Iris pigment epithelial cell (primary cell): ENCODE measurements around the gene IYD.
A peak's percentile ranks its signal among the peaks of the same experiment; 100 is the strongest.
"Not testable (repeated sequence)": the region's sequence is repeated elsewhere in the genome, so short reads cannot be mapped to it uniquely, and the experiment has no call there.

Experiments
- DNase-seq: peaks from one replicate; pipeline ENCODE4 v3.0.0-alpha.2; 2011; ENCODE audit warnings: low read depth

Gene IYD

DNA sequence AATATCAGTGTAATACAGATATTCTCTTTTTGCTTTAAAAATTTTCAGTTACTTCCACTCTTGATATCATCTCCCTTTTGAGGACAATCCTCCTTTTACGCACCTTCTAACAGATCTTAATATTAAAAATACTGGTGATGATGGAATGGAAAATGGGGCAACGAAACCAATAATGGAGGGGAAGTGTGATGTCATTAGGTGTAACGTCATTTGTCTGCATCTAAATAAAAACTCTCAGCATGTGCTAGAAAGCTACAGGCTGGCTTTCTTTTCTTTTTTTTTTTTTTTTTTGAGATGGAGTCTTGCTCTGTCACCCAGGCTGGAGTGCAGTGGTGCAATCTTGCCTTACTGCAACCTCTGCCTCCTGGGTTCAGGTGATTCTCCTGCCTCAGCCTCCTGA, 66.5 kb downstream of the IYD start:
- no peak for DNase-seq

DNA sequence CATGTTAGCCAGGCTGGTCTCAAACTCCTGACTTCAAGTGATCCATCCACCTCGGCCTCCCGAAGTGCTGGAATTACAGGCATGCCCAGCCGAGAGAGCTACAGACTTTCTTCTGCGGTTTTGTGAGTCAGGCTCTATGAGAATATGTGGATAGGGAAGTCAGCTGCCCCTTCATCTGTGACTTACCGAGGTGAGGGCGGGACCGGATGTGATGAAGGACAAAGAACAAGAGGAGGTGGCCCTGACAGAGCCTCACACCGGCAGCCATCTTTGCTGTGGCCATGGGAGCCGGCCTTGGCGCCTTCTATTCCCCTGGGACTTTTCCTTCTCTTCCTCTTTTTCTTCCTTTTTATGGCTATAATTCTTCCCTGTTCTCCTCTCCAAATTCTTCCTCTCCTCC, 67.0 kb downstream of the IYD start:
- no peak for DNase-seq

DNA sequence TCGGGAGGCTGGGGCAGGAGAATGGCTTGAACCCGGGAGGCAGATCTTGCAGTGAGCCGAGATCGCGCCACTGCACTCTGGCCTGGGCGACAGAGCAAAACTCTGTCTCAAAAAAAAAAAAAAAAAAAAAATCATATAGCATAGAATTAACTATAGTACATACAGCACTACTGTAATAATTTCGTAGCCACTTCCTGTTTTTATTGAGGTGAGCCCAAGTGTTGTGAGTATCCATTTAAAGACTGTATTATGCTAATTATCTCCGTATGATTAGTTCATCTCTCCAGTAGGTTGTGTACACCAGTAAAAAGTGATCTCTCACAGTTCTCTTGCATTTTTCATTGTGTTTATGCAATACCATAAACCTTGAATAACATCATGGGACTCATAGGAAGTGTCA, 70.6 kb downstream of the IYD start:
- DNase-seq, result no peak

- DNase-seq, result no peak
These were observed 74.8 kb downstream of the IYD start for GRCh38 chr6:150443621-150444020.

DNA sequence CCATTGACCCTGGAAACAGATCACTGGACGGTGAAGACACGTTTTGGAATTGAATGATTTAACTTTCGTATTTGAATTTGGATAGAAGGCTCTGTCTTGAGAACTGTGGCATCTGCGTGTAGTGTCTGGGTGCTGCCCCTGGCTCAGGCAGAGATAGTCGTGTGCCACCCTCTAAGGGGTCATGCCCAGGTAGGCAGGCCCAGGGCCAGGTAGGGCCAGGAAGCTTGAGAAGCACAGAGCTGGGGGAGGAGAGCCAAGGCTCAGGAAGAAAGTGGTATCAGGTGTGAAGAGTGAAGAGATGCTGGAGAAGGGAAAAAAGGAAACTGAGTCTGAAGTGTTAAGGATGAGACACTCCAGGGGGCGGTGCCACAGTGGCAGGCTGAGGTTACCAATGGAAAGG, 75.5 kb downstream of the IYD start:
- DNase-seq, result no peak

- DNase-seq, result no peak
These were observed 76.7 kb downstream of the IYD start for GRCh38 chr6:150445486-150445885.

GRCh38 chr6:150448221-150448620, 79.4 kb downstream of the IYD start:
- no peak for DNase-seq

DNA sequence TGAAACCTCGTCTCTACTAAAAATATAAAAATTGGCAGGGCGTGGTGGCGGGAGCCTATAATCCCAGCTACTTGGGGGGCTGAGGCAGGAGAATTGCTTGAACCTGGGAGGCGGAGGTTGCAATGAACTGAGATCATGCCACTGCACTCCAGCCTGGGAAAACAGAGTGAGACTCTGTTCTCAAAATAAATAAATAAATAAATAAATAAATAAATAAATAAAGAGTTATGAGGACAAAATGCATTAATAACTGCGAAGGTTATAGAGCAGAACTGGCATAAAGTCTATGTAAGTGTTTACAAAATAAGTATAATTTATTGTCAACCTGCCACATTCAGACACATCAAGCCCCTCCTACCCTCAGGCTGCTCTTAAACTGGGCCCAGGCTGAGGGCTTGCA, 80.2 kb downstream of the IYD start:
- not testable (repeated sequence) for DNase-seq

- no peak for DNase-seq
These were observed 82.1 kb downstream of the IYD start for GRCh38 chr6:150450918-150451317.

- DNase-seq, result no peak
These were observed 83.1 kb downstream of the IYD start for GRCh38 chr6:150451807-150452427.

- DNase-seq, result peak; percentile 21
These were observed 83.8 kb downstream of the IYD start for GRCh38 chr6:150452428-150453243.

GRCh38 chr6:150453357-150453756, 84.5 kb downstream of the IYD start:
- no peak for DNase-seq
